Esophagus squamous epithelium (tissue), 4 donors: ENCODE results near the gene LRP2.

Experiments
- POLR2A ChIP-seq, 4 donors: fragments of 450-650 bp; IDR thresholded peaks; one replicate each; pipeline ENCODE4 v1.6.1; 2017; ENCODE audit warnings: antibody characterized with exemption in 4 of 4, mild to moderate bottlenecking in 4 of 4, moderate library complexity in 3 of 4
- TF ChIP-seq, protein P1 (sequence below), 6 experiments: fragments of 450-650 bp in 4 of 6; fragments of 200-600 bp in 2 of 6; sonication (generic) in 2 of 6; IDR thresholded peaks; one replicate each; pipeline ENCODE4 v1.5.1; 2016 to 2019; ENCODE audit warnings: antibody characterized with exemption in 6 of 6, mild to moderate bottlenecking in 4 of 6, moderate library complexity in 4 of 6

DNA sequence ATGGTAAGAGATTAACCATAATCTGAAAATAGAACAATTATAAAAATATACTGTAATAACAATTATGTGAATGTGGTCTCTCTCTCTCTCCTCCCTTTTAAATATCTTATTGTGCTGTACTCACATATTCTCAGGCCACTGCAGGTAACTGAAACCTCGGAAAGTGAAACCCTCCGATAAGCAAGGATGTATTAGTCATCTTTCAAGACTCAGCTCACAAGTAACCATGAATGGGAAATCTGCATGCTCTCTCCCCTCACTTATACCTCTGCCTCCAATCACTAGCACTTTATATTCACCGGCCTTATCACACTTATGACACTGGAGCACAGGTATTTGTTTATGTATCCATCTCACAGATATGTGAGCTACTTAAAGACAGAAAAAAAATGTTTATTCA is 139.7 kb downstream of the LRP2 start:
- TF ChIP-seq POLR2A (IDR thresholded peaks at IDR 0.05): no peak
- TF ChIP-seq, protein P1, sequence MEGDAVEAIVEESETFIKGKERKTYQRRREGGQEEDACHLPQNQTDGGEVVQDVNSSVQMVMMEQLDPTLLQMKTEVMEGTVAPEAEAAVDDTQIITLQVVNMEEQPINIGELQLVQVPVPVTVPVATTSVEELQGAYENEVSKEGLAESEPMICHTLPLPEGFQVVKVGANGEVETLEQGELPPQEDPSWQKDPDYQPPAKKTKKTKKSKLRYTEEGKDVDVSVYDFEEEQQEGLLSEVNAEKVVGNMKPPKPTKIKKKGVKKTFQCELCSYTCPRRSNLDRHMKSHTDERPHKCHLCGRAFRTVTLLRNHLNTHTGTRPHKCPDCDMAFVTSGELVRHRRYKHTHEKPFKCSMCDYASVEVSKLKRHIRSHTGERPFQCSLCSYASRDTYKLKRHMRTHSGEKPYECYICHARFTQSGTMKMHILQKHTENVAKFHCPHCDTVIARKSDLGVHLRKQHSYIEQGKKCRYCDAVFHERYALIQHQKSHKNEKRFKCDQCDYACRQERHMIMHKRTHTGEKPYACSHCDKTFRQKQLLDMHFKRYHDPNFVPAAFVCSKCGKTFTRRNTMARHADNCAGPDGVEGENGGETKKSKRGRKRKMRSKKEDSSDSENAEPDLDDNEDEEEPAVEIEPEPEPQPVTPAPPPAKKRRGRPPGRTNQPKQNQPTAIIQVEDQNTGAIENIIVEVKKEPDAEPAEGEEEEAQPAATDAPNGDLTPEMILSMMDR (IDR thresholded peaks at IDR 0.05): no peak
